B cell (primary cell): ENCODE results near the gene RASSF9.

ENCODE experiments used
- CTCF ChIP-seq: fragments of 200-600 bp; IDR thresholded peaks from one replicate; pipeline ENCODE4 v1.8.0; 2022; ENCODE audit warnings: antibody characterized with exemption, mild to moderate bottlenecking
- EZH2 ChIP-seq: IDR thresholded peaks from 2 replicates; pipeline ENCODE4 v1.6.1; 2012; ENCODE audit warnings: borderline replicate concordance, low read depth, mild to moderate bottlenecking, moderate library complexity, low read length; ENCODE audit not compliant: insufficient read depth, poor library complexity, severe bottlenecking

- TF ChIP-seq EZH2: no peak
- no peak for TF ChIP-seq CTCF
Observed at GRCh38 chr12:85784096-85784720, 52.0 kb downstream of the RASSF9 start.
